Epithelial cell of proximal tubule (primary cell): ENCODE data around the gene ADIPOR2. TPM values are rescaled to one million over a fixed set of nuclear protein-coding genes. Genes with fewer than 3 reads are reported as not detected.

Source experiments
- DNase-seq: peaks from one replicate; pipeline ENCODE4 v3.0.0-alpha.2; 2011; ENCODE audit warnings: low read depth
- H3K4me3 ChIP-seq: 2 replicates; pipeline ENCODE4 v1.5.1; 2011; ENCODE audit warnings: low read depth, mild to moderate bottlenecking, low read length
- total RNA-seq: library from RNA; depleted of rRNA; stranded (reverse); fragments of >200 nt; gene quantifications from 2 replicates; pipeline ENCODE4 v1.2.3, GENCODE V29; 2015
- TF ChIP-seq, protein P1 (sequence below): conservative IDR thresholded peaks from 2 replicates; pipeline ENCODE4 v1.5.1; 2012; ENCODE audit warnings: low read depth, mild to moderate bottlenecking, low read length

ADIPOR2 gene
- total RNA-seq, 1 donor from 2014 or later, result 22.8 TPM

DNA sequence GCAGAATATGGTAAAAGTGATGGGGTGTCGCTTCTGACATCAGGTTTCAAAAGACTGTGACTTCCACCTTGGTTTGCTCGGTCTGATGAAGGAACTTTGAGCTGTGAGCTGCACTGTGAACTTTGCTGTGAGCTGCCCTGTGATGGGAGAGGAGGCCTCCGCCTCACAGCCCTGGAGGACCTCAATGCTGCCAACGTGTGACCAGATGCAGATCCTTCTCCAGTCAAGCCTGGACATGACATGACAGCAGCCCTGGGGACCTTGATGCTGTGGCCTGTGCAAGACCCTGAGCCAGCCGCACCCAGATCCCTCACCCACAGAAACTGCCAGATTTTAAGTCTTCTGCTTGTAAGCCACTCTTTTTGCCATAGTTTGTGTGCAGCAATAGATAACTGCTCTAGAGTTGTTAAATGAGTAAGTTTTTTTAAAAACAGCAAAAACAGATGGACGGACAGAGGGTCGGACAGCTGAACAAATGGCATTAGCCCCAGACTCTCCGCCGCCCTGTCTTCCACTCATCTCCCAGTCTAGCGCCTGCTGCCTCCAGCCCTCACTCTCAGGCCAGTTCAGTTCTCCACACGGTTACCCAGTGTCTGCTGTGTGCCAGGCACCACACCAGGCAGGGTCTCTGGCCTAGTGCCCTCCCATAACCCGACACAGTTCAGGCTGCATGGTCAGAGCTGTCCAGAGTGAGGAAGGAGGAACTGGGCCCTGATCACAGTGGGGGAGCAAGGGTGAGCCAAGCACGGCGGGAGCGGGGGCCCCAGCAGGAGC is 116.4 kb downstream of the ADIPOR2 start:
- DNase-seq, result no peak
- H3K4me3 ChIP-seq, result no peak overlapping the region
- TF ChIP-seq, protein P1, sequence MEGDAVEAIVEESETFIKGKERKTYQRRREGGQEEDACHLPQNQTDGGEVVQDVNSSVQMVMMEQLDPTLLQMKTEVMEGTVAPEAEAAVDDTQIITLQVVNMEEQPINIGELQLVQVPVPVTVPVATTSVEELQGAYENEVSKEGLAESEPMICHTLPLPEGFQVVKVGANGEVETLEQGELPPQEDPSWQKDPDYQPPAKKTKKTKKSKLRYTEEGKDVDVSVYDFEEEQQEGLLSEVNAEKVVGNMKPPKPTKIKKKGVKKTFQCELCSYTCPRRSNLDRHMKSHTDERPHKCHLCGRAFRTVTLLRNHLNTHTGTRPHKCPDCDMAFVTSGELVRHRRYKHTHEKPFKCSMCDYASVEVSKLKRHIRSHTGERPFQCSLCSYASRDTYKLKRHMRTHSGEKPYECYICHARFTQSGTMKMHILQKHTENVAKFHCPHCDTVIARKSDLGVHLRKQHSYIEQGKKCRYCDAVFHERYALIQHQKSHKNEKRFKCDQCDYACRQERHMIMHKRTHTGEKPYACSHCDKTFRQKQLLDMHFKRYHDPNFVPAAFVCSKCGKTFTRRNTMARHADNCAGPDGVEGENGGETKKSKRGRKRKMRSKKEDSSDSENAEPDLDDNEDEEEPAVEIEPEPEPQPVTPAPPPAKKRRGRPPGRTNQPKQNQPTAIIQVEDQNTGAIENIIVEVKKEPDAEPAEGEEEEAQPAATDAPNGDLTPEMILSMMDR, result no peak

DNA sequence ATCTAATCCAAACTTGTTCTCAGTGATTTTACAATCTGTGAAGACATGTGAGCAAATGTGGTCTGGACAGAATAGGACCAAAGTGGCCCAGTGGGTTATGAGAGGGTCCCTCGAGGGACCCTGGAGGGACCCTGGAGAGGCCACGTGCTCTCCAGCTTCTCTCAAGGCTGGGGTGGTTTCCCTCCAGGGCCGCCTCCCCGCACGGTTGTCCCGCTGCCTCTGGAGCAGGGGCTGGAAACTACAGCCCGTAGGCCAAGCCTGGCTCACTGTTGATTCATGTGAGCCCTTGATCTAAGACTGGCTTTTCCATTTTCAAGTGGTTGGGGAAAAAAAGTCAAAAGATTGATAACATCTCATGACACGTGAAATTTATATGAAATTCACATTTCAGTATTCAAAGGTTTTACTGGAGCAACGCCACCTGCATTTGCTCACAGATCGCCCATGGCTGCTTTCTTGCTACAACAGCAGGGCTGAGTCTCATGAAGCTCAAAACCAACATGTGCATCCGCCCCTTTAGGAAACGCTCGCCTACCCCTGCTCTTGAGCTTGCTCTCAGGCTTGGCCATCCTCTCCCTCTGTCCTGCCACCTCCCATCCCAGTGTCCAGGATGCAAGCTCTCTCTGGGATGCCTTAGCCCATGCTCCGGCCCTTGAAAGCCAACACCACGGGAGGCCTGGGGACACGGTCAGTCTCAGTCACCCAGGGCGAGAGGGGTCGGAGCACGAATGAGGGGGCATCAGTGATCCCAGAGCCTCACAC is 117.3 kb downstream of the ADIPOR2 start:
- TF ChIP-seq, protein P1, result no peak
- no peak for DNase-seq
- H3K4me3 ChIP-seq, result no peak overlapping the region

DNA sequence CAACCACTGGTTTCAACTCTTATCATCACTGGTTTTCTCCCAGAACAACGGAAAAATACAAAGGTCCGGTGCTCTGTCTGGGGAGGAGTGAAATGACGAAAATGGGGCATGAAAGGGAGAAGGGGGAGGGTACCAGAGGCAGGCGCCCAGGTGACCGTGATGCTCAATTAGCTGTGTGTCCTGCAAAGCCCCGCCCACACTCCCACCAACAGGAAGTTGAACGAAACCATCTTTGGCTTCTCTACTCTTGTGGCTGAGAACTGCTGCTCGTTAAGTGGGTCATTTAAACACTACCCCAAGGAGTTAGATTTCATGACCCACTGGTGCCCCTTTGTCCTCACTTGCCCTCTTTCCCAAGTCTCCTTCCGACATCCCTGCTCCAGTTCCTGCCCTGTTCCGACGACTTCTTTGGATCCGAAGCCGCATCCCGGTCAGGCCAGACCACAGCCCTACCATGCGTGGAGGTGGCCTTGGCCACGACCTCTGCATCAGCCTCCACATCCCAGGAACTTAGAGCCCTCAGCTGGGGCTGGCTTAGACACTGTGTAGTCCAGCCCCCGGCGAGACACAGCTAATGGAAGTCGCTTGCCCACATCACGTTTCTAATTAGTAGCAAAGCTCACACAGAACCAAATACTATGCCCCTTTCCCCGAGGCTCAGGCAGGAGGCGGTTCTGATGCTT is 118.1 kb downstream of the ADIPOR2 start:
- TF ChIP-seq, protein P1, result no peak
- DNase-seq, result no peak
- no peak overlapping the region for H3K4me3 ChIP-seq

DNA sequence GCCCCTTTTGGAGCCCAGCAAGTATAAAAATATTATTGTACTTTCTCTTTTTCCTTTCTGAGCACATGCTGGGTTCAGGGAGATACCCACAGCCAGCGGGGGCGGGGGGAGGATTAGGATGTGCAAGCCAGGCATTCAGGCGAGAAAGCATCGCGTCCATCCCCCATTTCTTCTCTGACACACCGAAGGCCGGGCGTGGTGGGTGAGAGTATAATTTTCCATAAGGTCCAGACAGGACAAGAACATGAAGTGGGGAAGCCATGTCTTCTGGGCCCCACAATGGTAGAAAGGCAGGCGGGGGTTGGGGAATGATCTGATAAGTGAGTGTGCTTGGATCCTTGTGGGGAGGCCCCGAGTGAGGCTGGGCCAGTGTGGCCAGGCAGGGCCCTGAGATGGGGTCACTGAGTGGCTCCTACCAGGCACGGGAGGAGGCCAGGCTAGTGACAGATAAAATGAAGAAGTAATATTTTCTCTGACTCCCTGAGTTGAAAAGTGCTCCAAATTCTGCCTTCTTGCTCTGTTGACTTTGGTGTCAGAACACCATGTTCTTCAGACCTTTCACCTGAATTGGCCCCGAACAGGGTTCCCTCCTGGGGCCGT is 118.8 kb downstream of the ADIPOR2 start:
- TF ChIP-seq, protein P1, result no peak
- no peak overlapping the region for H3K4me3 ChIP-seq
- no peak for DNase-seq

DNA sequence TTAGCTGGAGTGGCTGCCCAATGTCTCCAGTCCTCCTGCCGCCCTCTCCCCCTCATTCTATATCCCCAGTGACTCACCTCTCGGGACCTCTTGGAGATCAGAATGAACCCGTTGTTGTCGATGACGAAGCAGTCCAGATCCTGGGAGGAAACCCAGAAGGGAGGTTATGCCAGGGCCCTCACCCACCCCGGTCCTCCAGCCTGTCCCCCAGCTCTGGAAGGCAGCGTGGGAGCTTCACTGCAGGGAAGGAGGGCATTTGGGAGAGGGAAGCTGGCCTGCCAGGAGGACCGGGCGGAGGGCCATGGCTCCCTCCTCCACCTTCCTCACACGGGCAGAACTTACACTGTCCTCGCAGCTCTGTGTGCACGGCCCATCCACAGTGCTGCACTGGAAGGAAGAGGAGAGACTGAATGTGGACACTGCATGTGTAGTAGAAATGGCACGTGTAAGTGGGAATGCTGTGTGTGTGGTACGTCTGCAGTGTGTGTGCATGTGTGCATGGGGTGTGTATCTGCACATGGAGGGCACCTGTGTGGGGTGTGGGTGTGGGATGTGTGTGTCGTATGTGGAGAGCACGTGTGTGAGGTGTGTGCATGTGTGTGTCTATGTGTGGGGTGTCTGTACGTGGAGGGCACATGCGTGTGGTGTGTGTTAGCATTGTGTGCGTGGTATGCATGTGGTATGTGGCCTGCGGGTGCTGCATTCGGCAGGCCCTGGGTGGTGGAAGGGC is 119.5 kb downstream of the ADIPOR2 start:
- no peak overlapping the region for H3K4me3 ChIP-seq
- TF ChIP-seq, protein P1, result no peak
- DNase-seq, result no peak

DNA sequence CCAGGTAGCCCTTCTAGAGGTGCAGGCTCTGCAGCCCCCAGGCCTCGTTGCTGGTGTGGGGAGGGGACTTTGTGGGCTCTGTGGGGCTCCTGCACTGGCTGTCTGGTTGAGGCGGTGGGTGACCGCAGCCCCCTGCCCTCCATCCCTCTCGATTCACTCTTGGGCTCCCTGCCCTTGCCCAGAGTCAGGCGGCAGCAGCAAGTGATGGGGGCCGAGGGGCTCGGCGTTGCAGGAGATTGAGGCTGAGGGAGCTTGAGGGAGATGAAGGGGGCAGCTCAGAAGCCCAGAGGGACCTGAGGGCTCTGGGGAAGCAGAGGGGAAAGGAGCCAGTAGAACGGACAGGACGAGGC is 120.0 kb downstream of the ADIPOR2 start:
- no peak overlapping the region for H3K4me3 ChIP-seq
- TF ChIP-seq, protein P1, result no peak
- DNase-seq, result no peak
